Subcutaneous abdominal adipose tissue (tissue), 5 donors: Measurements from ENCODE around the gene RAP1GAP2.

ENCODE experiments used
- H3K27ac ChIP-seq: one replicate; pipeline ENCODE4 v1.7.0; 2013; ENCODE audit warnings: low read depth, mild to moderate bottlenecking, inconsistent platforms, low read length, moderate library complexity
- H3K27me3 ChIP-seq, 5 donors: one replicate each; pipeline ENCODE4 v1.7.0; 2013; ENCODE audit warnings: low read length in 5 of 5, inconsistent platforms in 1 of 5; ENCODE audit not compliant: control insufficient read depth in 5 of 5, insufficient read depth in 4 of 5
- H3K36me3 ChIP-seq, 5 donors: one replicate each; pipeline ENCODE4 v1.7.0; 2013; ENCODE audit warnings: low read length in 5 of 5; ENCODE audit not compliant: control insufficient read depth in 5 of 5, insufficient read depth in 5 of 5
- H3K4me1 ChIP-seq, 5 donors: one replicate each; pipeline ENCODE4 v1.7.0; 2013; ENCODE audit warnings: low read length in 5 of 5, mild to moderate bottlenecking in 3 of 5, moderate library complexity in 1 of 5; ENCODE audit not compliant: control insufficient read depth in 5 of 5, insufficient read depth in 5 of 5
- H3K4me3 ChIP-seq, 5 donors: one replicate each; pipeline ENCODE4 v1.7.0; 2013; ENCODE audit warnings: low read length in 5 of 5, low read depth in 1 of 5
- H3K9ac ChIP-seq, 5 donors: one replicate each; pipeline ENCODE4 v1.7.0; 2013; ENCODE audit warnings: low read length in 5 of 5, mild to moderate bottlenecking in 4 of 5, moderate library complexity in 3 of 5
- H3K9me3 ChIP-seq, 5 donors: one replicate each; pipeline ENCODE4 v1.7.0; 2013; ENCODE audit warnings: low read length in 5 of 5; ENCODE audit not compliant: control insufficient read depth in 5 of 5
- donor health status: healthy.
- donor health status: healthy.
- donor health status: healthy.
- donor health status: healthy.
- donor health status: healthy.

The RAP1GAP2 gene

GRCh38 chr17:2902546-2902945, 106.3 kb downstream of the RAP1GAP2 start:
- Histone ChIP-seq H3K9ac (no peak overlapping the region), H3K36me3 (no peaks in the 10 kb centered on the region), H3K9me3 (peaks cover 0 to 7% (median 3%) of the 10 kb centered on the region in 5 donors), H3K27me3 (peaks cover 0 to 17% (median 3%) of the 10 kb centered on the region in 5 donors), H3K4me3 (no peak overlapping the region), H3K27ac (no peak overlapping the region), H3K4me1 (no peaks in the 10 kb centered on the region)

- H3K4me1 ChIP-seq: no peaks in the 10 kb centered on the region
Measured at GRCh38 chr17:2903193-2903974, 107.1 kb downstream of the RAP1GAP2 start.

GRCh38 chr17:2904135-2904534, 107.9 kb downstream of the RAP1GAP2 start:
- H3K36me3 ChIP-seq: no peaks in the 10 kb centered on the region
- H3K27ac ChIP-seq: no peak overlapping the region
- H3K4me1 ChIP-seq: no peaks in the 10 kb centered on the region
- no peak overlapping the region for H3K9ac ChIP-seq
- peaks cover 0 to 7% (median 3%) of the 10 kb centered on the region in 5 donors for H3K9me3 ChIP-seq
- peaks cover 0 to 17% (median 3%) of the 10 kb centered on the region in 5 donors for H3K27me3 ChIP-seq
- no peak overlapping the region for H3K4me3 ChIP-seq

More at GRCh38 chr17:2903193-2903974, 107.1 kb downstream of the RAP1GAP2 start:
- H3K27me3 ChIP-seq: peaks cover 0 to 17% (median 3%) of the 10 kb centered on the region in 5 donors
- no peak overlapping the region for H3K4me3 ChIP-seq
- peaks cover 0 to 7% (median 3%) of the 10 kb centered on the region in 5 donors for H3K9me3 ChIP-seq
- no peaks in the 10 kb centered on the region for H3K36me3 ChIP-seq
- no peak overlapping the region for H3K27ac ChIP-seq
- no peak overlapping the region for H3K9ac ChIP-seq

GRCh38 chr17:2905269-2905668, 109.0 kb downstream of the RAP1GAP2 start:
- Histone ChIP-seq H3K27me3 (peaks cover 0 to 15% (median 3%) of the 10 kb centered on the region in 5 donors), H3K9ac (no peak overlapping the region), H3K4me3 (no peak overlapping the region), H3K36me3 (no peaks in the 10 kb centered on the region), H3K27ac (no peak overlapping the region), H3K4me1 (no peaks in the 10 kb centered on the region), H3K9me3 (peaks cover 0 to 7% (median 3%) of the 10 kb centered on the region in 5 donors)

- no peak overlapping the region for H3K9ac ChIP-seq
- H3K36me3 ChIP-seq: no peaks in the 10 kb centered on the region
- no peaks in the 10 kb centered on the region for H3K4me1 ChIP-seq
- H3K27me3 ChIP-seq: peaks cover 0 to 15% (median 3%) of the 10 kb centered on the region in 5 donors
- no peak overlapping the region for H3K27ac ChIP-seq
- no peak overlapping the region for H3K4me3 ChIP-seq
- peaks cover 0 to 7% (median 3%) of the 10 kb centered on the region in 5 donors for H3K9me3 ChIP-seq
Measured at GRCh38 chr17:2905696-2906501, 109.7 kb downstream of the RAP1GAP2 start.

GRCh38 chr17:2906901-2907300, 110.7 kb downstream of the RAP1GAP2 start:
- Histone ChIP-seq H3K4me3 (no peak overlapping the region), H3K4me1 (no peaks in the 10 kb centered on the region), H3K9me3 (peaks cover 0 to 7% (median 0%) of the 10 kb centered on the region in 5 donors), H3K36me3 (no peaks in the 10 kb centered on the region), H3K27ac (no peak overlapping the region), H3K9ac (no peak overlapping the region), H3K27me3 (peaks cover 0 to 15% (median 4%) of the 10 kb centered on the region in 5 donors)

GRCh38 chr17:2909175-2909845, 113.1 kb downstream of the RAP1GAP2 start:
- no peak overlapping the region for H3K27ac ChIP-seq
- no peak overlapping the region for H3K4me3 ChIP-seq
- H3K27me3 ChIP-seq: peaks cover 0 to 5% (median 3%) of the 10 kb centered on the region in 5 donors
- no peak overlapping the region for H3K9ac ChIP-seq
- peaks cover 0 to 7% (median 0%) of the 10 kb centered on the region in 5 donors for H3K9me3 ChIP-seq
- H3K36me3 ChIP-seq: no peaks in the 10 kb centered on the region
- no peaks in the 10 kb centered on the region for H3K4me1 ChIP-seq

GRCh38 chr17:2909846-2910234, 113.6 kb downstream of the RAP1GAP2 start:
- Histone ChIP-seq H3K4me3 (no peak overlapping the region), H3K27ac (no peak overlapping the region), H3K27me3 (peaks cover 0 to 4% (median 3%) of the 10 kb centered on the region in 5 donors), H3K9ac (no peak overlapping the region), H3K4me1 (no peaks in the 10 kb centered on the region), H3K9me3 (peaks cover 0 to 7% (median 0%) of the 10 kb centered on the region in 5 donors), H3K36me3 (no peaks in the 10 kb centered on the region)

- no peak overlapping the region for H3K27ac ChIP-seq
- no peaks in the 10 kb centered on the region for H3K4me1 ChIP-seq
- H3K9me3 ChIP-seq: peaks cover 0 to 7% (median 0%) of the 10 kb centered on the region in 5 donors
- H3K9ac ChIP-seq: no peak overlapping the region
- H3K36me3 ChIP-seq: no peaks in the 10 kb centered on the region
- H3K4me3 ChIP-seq: no peak overlapping the region
- peaks cover 0 to 2% (median 0%) of the 10 kb centered on the region in 5 donors for H3K27me3 ChIP-seq
Measured at GRCh38 chr17:2911035-2911754, 115.0 kb downstream of the RAP1GAP2 start.
